Measurements from ENCODE around the gene CPAMD8. TPM values are rescaled to one million over a fixed set of nuclear protein-coding genes. Genes with fewer than 3 reads are reported as not detected.
"Not testable (repeated sequence)": the region's sequence is repeated elsewhere in the genome, so short reads cannot be mapped to it uniquely, and the experiment has no call there.

Gene CPAMD8
- total RNA-seq, 4 donors from 2014 or later: 5.4 to 9.7 (median 9.1) TPM

DNA sequence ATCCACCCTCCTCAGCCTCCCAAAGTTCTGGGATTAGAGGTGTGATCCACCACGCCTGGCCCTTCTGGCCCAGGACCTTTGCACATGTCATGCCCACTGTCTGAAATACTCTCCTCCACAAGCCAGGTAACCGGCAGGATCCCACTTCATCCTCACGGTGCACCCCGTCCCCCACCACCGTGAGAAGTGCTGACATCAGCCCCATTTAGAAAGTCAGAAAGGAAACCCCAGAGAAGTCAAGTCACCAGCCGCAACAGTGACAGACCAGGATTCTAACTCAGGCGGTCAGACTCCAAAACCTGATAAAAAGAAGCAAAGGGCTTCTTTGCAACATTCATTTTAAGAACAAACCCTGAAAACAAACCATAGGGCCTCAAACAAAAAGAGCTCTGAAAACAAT is 3.9 kb downstream of the CPAMD8 start:
- Histone ChIP-seq H3K27ac (no peak overlapping the region), H3K4me1 (peaks cover 13% of the 10 kb centered on the region), H3K9me3 (no peaks in the 10 kb centered on the region), H3K4me3 (no peak overlapping the region), H3K36me3 (no peaks in the 10 kb centered on the region), H3K27me3 (peaks cover 50% of the 10 kb centered on the region)
- TF ChIP-seq POLR2A (IDR thresholded peaks at IDR 0.05) (no peak), POLR2AphosphoS5 (IDR thresholded peaks at IDR 0.05) (no peak), EP300 (IDR thresholded peaks at IDR 0.05) (no peak)
- TF ChIP-seq, protein P1, sequence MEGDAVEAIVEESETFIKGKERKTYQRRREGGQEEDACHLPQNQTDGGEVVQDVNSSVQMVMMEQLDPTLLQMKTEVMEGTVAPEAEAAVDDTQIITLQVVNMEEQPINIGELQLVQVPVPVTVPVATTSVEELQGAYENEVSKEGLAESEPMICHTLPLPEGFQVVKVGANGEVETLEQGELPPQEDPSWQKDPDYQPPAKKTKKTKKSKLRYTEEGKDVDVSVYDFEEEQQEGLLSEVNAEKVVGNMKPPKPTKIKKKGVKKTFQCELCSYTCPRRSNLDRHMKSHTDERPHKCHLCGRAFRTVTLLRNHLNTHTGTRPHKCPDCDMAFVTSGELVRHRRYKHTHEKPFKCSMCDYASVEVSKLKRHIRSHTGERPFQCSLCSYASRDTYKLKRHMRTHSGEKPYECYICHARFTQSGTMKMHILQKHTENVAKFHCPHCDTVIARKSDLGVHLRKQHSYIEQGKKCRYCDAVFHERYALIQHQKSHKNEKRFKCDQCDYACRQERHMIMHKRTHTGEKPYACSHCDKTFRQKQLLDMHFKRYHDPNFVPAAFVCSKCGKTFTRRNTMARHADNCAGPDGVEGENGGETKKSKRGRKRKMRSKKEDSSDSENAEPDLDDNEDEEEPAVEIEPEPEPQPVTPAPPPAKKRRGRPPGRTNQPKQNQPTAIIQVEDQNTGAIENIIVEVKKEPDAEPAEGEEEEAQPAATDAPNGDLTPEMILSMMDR (IDR thresholded peaks at IDR 0.05): no peak
- DNase-seq (ENCODE audit: low spot score in 2 of 2): no peak
- 82% methylated on average over 6 of the region's 7 CpGs for WGBS

DNA sequence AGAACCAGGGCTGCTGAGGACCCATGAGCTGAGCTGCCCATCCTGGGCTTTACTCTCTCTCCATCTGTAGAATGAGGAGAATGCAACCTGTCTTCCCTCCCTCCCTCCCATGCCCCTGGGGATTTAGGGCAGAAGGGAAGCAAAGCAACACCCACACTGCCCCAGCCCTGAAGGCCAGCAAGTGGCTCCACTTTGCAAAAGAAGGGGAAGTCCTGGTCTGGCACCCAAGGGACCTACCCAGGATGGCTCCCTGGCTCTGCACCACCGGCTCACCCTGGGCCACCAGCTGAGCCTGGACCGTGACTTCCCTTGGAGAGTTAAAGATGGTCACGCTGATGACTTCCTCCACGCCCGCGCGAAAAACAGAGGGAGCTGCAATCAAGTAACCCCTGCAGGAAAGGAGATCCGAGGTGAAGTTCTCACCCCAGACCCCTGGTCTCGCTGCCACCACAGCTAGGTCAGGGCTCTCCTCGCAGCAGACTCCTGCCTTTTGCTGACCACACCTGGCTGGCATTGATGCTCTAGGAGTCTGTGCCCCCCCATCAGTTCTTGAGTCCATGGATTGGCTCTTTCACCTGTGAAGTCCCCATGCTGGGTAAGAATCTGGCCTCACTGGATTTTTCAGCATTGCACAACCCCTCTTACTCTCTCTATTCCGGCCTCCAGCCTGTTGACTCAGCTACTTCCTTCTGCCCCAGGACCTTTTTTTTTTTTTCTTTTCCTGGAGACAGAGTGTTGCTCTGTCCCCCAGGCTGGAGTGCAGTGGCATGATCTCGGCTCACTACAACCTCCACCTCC is 4.6 kb downstream of the CPAMD8 start:
- Histone ChIP-seq H3K27me3 (peaks cover 42% of the 10 kb centered on the region), H3K4me1 (peaks cover 13% of the 10 kb centered on the region)

DNA sequence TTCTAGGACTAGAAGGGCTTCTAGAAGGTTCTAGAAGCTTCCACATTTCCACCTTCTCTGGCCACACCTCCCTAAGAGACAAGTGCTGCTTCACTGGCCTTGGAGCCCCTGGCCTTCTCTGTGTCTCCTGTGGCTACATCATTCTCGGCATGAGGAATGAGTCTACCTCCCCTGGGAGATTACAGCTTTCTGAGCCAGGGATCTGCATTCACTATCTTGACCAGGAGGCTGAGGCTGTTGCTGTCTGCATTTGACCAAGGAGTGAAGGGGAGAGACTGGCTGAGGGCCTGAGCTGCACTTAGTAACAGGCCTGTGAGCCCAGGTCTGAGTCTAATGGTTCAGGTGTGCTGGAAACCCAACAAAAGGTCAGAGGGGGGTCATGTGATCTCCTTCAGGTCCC is 5.3 kb downstream of the CPAMD8 start:
- Histone ChIP-seq H3K27me3 (peaks cover 36% of the 10 kb centered on the region), H3K27ac (no peak overlapping the region)
- 40% methylated on average over 1 of the region's 1 CpG for whole genome bisulfite sequencing

More for the DNA sequence above, 4.6 kb downstream of the CPAMD8 start:
- no peaks in the 10 kb centered on the region for H3K9me3 ChIP-seq
- DNase-seq (ENCODE audit: low spot score in 2 of 2): no peak
- WGBS: 88% methylated on average over 4 of the region's 12 CpGs
- H3K4me3 ChIP-seq: no peak overlapping the region
- H3K36me3 ChIP-seq: no peaks in the 10 kb centered on the region
- H3K27ac ChIP-seq: no peak overlapping the region
- TF ChIP-seq, protein P1 (IDR thresholded peaks at IDR 0.05): no peak
- TF ChIP-seq POLR2AphosphoS5 (IDR thresholded peaks at IDR 0.05): no peak
- TF ChIP-seq EP300 (IDR thresholded peaks at IDR 0.05): no peak
- TF ChIP-seq POLR2A (IDR thresholded peaks at IDR 0.05): no peak

DNA sequence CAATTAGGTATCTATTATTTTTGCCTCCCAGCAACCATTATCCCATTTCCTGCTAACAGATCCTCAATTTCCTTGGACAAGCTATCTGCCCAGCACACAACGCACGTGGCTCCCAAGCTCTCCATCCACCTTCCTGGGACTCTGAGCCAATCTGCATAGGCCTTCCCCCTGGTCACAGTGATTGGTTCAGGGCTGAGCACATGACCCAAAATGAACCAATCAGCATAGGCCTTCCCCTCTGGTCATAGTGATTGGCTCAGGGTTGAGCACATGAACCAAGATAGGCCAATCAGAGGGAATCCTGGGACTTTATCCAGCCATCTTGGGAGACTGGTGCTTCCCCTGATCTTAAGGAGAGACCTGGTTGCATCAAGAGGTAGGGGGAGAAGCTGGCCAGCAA is 5.8 kb downstream of the CPAMD8 start:
- DNase-seq (ENCODE audit: low spot score in 2 of 2): no peak
- peaks cover 2% of the 10 kb centered on the region for H3K4me1 ChIP-seq
- no peaks in the 10 kb centered on the region for H3K9me3 ChIP-seq
- no peak overlapping the region for H3K4me3 ChIP-seq
- peaks cover 31% of the 10 kb centered on the region for H3K27me3 ChIP-seq
- H3K27ac ChIP-seq: no peak overlapping the region
- H3K36me3 ChIP-seq: no peaks in the 10 kb centered on the region
- TF ChIP-seq EP300 (IDR thresholded peaks at IDR 0.05): no peak
- TF ChIP-seq, protein P1 (IDR thresholded peaks at IDR 0.05): no peak
- no peak for TF ChIP-seq POLR2A (IDR thresholded peaks at IDR 0.05)
- no peak for TF ChIP-seq POLR2AphosphoS5 (IDR thresholded peaks at IDR 0.05)
- 85% methylated on average over 2 of the region's 2 CpGs for WGBS

More for the DNA sequence above, 5.3 kb downstream of the CPAMD8 start:
- DNase-seq (ENCODE audit: low spot score in 2 of 2): no peak
- Histone ChIP-seq H3K4me3 (no peak overlapping the region), H3K36me3 (no peaks in the 10 kb centered on the region), H3K9me3 (no peaks in the 10 kb centered on the region), H3K4me1 (peaks cover 7% of the 10 kb centered on the region)
- TF ChIP-seq, protein P1 (IDR thresholded peaks at IDR 0.05): no peak

DNA sequence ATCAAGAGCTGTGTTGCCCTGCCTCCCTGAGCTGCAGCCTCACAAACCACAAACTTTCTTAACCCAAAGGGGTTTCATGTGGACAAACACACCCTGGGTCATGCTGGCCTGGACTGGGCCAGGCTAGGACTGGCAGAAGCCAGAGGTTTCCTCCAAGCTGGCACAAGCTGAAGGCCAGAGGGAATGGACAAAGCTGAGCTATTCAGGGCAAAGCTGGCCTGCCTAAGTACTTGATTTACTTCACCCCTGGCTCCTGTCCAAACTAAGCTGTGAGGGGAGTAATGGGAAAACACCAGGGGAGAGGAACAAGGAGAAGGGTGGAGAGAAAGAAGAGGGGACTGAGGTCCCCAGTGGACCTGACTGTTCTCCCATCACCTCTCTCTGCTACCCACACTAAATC is 6.2 kb downstream of the CPAMD8 start:
- TF ChIP-seq POLR2AphosphoS5 (IDR thresholded peaks at IDR 0.05) (no peak), POLR2A (IDR thresholded peaks at IDR 0.05) (no peak), EP300 (IDR thresholded peaks at IDR 0.05) (no peak)
- TF ChIP-seq, protein P1 (IDR thresholded peaks at IDR 0.05): no peak
- no peak for DNase-seq (ENCODE audit: low spot score in 2 of 2)
- H3K27me3 ChIP-seq: peaks cover 26% of the 10 kb centered on the region
- no peaks in the 10 kb centered on the region for H3K9me3 ChIP-seq
- no peak overlapping the region for H3K27ac ChIP-seq
- no peaks in the 10 kb centered on the region for H3K36me3 ChIP-seq
- H3K4me1 ChIP-seq: no peaks in the 10 kb centered on the region
- no peak overlapping the region for H3K4me3 ChIP-seq

DNA sequence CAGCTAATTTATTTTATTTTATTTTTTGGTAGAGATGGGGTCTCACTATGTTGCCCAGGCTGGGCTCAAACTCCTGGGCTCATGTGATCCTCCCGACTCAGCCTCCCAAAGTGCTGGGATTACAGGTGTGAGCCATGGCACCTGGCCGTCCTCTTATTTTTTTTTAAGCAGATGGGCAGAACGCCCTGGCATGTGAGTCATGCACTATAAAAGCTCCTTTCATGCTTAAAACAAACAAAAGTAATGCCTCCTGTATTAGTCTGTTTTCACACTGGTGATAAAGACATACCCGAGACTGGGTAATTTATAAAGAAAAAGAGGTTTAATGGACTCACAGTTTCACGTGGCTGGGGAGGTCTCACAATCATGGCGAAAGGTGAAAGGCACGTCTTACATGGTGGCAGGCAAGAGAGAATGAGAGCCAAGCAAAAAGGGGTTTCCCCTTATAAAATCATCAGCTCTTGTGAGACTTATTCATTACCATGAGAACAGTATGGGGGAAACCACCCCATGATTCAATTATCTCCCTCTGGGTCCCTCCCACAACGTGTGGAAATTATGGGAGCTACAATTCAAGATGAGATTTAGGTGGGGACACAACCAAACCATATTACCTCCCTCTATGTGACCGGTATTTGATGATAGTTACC is 12.3 kb downstream of the CPAMD8 start:
- not testable (repeated sequence) for H3K4me3 ChIP-seq; H3K27me3 ChIP-seq; H3K36me3 ChIP-seq; H3K27ac ChIP-seq; H3K9me3 ChIP-seq; H3K4me1 ChIP-seq; DNase-seq (ENCODE audit: low spot score in 2 of 2)
- WGBS: 57% methylated on average over 9 of the region's 9 CpGs

Data from suprapubic skin (tissue), 4 donors.